Activated CD8-positive, alpha-beta memory T cell treated with anti-CD3 and anti-CD28 coated beads for 24 hours (primary cell): Measurements from ENCODE around the gene CENPC.
"Not testable (repeated sequence)": the region's sequence is repeated elsewhere in the genome, so short reads cannot be mapped to it uniquely, and the experiment has no call there.

Experiments used
- DNase-seq: peaks from one replicate; pipeline ENCODE4 v3.0.0-alpha.2; 2020

The CENPC gene

DNA sequence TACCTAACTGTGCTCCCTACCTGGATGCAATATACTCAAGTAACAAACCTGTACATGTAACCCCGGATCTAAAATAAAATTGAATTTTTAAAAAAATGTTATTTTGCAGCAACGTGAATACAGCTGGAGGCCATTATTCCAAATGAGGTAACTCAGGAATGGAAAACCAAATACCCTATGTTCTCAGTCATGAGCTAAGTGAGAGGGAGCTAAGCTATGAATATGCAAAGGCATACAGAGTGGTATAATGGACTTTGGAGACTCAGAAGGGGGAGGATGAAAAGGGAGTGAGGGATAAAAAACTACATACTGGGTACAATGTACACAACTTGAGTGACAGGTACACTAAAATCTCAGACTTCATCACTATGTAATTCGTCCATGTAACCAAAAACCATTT, 78.6 kb downstream of the CENPC start:
- no peak for DNase-seq

DNA sequence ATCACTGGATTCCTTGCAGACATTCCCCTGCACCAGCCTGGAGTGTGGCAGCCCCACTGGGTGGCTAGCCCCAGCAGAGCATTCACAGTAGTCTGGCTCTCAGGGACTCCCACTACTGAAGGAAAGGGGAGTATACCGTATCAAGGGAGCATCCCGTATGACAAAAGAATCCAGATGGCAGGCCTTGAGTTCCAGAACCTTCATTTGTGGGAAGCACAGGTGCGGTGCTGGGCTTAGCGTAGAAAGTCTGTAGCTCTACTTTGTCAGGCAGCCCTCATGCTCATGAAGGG, 79.6 kb downstream of the CENPC start:
- no peak for DNase-seq

DNA sequence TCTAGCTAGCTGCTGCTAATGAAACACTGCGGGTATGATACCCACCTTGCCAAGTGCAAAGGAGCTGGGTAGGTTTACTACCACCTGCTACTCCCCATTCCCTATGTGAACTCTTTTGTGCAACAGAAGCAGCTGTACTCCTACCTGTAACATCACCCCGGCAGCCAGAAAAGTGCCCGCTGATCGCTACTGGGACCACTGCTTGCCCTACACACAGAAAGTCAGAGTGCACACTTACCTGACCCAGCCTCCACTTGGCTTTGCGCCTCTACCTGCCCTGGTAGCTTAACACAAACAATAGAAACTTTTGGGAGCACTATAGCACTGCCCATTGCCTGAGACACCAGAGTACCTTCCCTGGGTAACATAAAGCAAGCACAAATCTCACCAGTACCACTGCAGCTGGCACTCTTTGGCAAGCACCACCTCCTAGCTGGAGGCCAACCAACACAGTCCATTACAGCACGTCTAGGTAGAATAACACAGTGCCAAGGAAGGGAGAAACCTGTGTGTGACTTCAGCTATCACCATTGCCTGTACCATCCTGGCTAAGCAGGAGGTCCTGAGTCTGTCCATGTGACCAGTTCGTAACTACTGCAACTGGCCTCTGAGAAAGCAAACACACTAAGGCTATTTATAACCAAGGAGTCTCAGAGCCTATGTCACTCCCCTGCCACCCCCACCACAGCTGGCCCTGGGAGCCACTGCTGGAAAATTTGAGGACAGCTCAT, 80.1 kb downstream of the CENPC start:
- no peak for DNase-seq

DNA sequence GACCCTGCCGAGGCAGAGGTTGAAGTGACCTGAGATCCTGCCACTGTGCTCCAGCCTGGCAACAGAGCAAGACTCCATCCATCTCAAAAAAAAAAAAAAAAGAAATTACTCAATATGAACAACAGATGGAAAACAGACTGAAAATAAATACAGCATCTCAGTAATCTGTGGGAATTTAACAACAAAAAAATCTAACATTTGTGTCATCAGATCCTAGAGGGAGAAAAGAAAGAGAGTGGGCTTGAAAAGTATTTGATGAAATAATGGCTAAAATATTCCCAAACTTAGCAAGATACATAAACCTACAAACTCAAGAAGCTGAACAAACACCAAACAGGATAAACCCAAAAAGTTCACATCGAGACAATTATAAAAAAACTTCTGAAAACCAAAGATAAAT, 84.7 kb downstream of the CENPC start:
- DNase-seq, result no peak

DNA sequence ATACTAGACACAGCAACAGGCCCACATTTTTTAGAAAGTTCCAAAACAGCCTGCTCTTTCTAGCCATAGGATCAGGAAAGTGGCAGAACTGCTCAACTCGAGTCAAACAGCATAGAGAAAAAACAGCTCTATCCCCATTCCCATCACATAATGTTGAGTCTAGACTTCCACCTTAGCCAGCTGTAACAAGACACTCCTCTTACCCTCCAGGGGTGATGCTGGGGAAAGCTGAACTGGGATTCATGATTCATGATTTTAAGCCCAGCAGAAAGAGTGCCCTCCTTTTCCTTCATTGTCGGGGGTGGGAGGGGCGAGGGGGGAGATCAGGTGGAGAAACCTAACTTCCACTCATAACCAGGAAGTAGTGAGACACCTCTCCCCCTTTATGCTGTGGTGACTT, 86.1 kb downstream of the CENPC start:
- no peak for DNase-seq

DNA sequence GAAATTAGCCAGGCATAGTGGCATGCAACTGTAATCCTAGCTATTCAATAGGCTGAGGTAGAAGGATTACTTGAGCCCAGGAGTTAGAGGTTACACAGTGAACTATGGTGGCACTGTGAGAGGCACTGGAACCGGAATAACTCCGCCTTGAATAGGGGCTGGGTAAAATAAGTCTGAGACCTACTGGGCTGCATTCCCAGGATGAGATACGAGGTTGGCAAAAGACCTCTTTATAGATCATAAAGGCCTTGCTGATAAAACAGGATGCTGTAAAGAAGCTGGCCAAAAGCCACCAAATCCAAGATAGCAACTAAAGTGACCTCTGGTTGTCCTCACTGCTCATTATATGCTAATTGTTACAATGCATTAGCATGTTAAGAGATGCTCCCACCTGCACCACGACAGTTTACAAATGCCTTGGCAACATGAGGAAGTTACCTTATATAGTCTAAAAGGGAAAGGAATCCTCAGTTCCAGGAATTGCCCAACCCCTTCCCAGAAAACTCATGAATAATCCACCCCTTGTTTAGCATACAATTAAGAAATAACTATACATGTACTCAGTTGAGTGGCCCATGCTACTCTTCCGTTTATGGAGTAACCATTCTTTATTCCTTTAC, 88.6 kb downstream of the CENPC start:
- DNase-seq, result no peak

DNA sequence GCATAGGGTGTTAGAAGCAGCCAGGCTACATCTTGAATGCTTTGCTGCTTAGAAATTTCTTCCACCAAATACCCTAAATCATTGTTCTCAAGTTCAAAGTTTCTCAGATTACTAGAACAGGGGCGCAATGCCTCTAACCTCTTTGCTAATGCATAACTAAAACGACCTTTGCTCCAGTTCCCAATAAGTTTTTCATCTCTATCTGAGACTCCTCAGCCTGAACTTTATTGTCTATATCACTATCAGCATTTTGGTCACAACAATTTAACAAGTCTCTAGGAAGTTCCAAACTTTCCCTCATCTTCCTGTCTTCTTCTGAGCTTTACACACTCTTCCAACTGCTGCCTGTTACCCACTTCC, 92.5 kb downstream of the CENPC start:
- DNase-seq, result not testable (repeated sequence)

DNA sequence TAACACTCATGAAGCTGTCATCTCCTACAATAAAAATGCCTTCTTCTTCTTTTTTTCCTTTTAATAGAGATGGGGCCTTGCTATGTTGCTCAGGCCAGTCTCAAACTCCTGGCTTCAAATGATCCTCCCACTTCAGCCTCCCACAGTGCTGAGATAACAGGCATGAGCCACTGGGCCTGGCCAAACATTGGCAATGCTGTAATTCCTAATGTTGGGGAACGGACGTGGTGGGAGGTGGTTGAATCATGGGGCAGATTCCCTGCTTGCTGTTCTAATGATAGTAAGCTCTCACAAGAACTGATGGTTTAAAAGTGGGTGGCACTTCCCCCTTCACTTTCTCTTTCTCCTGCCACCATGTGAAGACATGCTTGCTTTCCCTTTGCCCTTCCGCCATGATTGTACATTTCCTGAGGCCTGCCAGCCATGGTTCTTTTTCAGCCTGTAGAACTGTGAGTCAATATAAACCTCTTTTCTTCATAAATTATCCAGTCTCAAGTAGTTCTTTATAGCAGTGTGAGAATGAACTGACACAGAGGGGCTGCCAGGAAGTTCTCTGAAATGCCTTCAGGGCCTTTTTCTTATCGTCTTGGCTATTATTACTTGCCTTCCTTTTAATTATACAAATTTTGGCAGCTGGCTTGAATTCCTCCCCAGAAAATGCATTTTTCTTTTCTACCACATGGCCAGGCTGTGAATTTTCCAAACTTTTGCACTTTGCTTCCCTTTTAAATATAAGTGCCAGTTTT, 93.0 kb downstream of the CENPC start:
- no peak for DNase-seq

DNA sequence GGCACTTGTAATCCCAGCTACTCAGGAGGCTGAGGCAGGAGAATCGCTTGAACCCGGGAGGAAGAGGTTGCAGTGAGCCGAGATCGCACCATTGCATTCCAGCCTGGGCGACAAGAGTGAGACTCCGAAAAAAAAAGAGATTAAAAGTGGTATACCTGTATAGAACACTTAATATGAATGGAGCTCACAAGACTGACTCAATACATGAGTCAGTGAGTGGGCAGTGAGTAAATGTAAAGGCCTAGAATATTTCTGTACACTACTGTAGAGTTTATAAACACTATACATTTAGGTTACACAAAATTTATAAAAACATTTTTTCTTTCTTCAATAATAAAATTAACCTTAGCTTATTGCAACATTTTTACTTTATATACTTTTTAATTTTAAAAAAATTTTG, 93.8 kb downstream of the CENPC start:
- no peak for DNase-seq

DNA sequence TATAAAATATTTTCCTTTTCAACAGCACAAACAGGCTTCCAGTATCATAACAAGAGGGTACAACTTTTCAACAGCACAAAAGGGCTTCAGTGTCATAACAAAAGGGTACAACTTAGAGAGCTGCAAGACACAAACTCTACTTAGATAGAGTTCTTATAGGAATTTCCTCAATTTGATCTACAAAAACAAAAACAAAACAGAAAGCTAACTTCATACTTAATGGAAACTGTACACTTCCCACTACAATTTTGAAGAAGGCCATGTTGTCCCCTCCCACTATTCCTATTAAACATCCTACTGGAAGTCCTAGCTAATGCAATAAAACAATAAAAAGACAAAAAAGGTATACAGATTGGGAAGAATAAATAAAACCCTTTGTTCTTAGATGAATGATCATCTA, 96.7 kb downstream of the CENPC start:
- no peak for DNase-seq

DNA sequence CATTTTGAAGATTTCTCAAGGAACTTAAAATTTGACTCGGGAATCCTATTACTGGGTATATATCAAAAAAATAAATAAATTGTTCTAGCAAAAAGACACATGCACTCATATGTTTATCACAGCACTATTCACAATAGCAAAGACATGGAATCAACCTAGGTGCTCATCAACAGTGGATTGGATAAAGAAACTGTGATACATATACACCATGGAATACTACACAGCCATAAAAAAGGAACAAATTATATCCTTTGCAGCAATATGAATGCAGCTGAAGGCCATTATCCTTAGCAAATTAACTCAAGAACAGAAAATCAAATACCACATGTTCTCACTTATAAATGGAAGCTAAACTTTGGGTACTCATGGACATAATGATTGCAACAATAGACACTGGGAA, 97.4 kb downstream of the CENPC start:
- no peak for DNase-seq

DNA sequence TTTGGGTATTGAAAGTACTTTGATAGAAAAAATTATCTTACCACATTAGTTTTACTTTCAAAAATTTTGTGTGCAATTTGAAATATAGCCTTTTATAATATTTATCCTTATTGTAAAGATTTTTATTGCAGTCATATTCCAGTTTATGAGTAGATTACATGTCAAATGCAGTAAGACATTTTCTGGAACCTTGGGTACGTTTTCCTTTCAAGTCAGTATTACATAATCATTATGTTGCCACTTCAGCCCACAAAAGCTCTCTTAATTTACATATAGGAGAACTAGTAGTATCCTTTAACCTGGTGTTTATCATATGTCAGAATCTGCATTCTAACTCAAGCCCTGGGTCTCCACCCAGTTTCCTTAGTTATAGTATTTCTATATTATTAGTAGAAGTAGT, 98.5 kb downstream of the CENPC start:
- no peak for DNase-seq

DNA sequence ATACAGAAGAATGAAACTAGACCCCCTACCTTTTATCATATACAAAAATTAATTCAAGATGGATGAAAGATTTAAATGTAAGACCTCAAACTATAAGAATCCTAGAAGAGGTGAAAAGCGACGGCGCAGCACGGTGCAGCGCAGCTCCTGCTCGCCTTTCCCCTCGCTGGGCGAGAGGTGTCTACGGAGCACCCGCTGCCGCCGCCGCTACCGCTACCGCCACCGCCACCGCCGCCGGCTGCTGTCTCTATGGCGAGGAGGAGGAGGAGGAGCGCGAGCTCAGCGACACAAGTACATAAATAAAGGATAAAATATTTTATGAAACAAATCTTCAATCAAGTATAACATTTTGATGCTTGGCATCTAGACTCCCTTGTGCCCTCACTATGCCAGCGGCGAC, 99.4 kb downstream of the CENPC start:
- DNase-seq, result not testable (repeated sequence)

DNA sequence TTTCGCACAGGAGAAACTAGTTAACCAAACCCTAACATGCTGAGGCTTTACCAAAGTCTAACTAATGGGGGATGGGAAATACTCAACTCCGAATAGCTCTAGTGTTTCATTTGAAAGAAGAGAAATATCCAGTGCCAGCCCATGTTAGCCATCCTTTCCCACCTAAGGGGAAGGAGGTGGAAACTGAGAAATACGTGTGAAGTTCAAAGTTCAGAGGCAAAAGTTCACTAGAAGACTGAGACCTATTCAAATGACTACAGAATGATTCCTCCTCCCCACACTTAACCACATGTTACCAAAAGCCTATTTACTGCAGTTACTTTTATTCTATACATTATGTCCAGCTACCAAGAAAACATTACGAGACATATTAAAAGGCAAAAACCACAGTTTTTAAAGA, 106.3 kb downstream of the CENPC start:
- no peak for DNase-seq

DNA sequence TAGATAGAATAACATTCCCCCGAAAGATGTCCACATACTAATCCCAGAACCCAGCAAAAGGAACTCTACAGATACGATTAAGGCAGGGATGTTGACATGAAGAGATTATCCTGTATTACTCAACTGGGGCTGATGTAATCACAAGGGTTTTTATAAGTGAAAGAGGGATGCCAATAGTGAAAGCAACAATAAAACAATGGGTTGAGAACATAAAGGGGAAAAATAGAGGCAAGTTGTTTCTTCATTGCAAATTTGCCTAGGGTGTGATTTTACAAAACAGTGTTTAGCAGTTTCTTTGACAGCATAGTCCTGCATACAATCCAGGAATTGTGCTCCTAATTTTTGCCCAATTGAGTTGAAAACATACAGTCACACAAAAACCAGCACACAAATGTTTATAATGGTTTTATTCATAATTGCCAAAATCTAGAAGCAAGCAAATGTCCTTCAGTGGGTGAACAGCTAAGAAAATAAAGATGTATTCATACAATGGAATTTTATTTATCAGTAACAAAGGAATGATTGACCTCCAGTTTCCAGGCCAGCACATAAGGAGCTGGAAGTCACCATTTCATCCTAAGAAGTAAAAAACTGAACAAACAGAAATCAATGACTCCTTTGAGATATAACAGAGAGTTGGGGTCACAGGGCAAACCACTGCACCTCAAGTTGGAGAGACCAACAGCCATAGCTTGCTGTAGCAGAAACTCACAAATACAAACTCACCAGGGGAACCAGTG, 107.2 kb downstream of the CENPC start:
- no peak for DNase-seq

DNA sequence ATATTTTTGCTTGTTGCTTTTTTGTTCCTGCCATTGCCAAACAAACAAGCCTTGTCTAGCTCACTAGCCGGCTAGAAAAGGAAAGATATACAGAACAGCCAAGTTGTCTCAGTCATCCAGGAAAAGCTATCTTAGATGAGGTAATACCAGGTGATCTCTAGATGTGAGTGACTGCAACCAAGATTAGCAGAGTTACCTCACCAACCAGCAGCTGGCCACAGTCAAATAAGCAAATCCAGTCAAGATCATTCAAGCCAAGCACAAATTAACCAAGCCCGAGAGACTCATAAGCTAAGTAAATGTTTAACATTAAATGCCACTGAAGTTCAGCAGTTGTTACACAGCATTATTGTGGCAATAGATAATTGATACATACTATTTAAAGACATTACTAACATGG, 108.6 kb downstream of the CENPC start:
- no peak for DNase-seq

DNA sequence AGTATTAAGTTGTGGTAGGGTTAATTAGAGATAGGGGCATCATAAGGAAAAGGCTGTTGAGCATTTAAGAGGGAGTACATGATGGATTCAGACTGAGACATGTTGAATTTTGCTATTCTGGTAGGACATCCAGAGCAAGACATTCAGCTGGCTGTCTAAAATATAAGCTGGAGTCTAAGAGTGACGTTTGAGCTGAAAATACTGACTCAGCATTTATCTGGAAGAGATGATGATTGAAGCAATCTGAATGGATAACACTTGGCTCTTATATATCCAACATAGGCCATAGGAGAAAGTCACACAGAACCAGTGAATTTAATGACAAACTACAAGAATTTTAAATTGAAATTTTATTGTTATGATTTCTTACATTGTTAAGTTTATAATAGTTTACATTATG, 114.3 kb downstream of the CENPC start:
- DNase-seq, result no peak

DNA sequence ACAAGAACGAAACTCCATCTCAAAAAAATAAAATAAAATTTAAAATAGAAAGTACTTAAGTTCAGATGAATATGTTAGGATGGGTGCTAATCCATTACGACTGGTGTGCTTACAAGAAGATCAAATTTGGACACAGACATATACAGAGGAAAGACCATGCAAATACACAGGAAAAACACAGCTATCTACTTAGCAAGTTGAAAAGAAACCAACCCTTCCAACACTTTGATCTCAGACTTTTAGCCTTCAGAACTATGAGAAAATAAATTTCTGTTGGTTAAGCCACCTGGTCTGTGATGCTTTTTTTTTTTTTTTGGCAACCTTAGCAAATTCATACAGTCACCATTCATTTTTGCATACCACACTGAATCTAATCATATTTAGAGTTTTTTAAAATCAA, 116.5 kb downstream of the CENPC start:
- DNase-seq, result no peak
